ENCODE results near the gene PEAR1. TPM values are rescaled to one million over a fixed set of nuclear protein-coding genes. Genes with fewer than 3 reads are reported as not detected.
A peak's percentile ranks its signal among the peaks of the same experiment; 100 is the strongest.

The PEAR1 gene
- polyA plus RNA-seq, 1 of the 3 experiments (the other 2 are of a cell fraction) = 1.2 TPM

GRCh38 chr1:156858959-156859522 lies 34.5 kb upstream of the PEAR1 start, which contains the start of gene INSRR:
TSS of gene INSRR (minus strand) at chr1:156859117. CDS start at chr1:156858621, 496 bp downstream.
- peaks cover 39% of the 10 kb centered on the region for H3K27me3 ChIP-seq (ENCODE audit: insufficient read depth)
- no peak within 1 kb of the TSS for H2AFZ ChIP-seq (ENCODE audit: low read depth)
- CTCF ChIA-PET = interaction anchor here (0.9 to 22.1 kb wide), 34 partner anchors 9 to 232 kb away, joined by 3 to 566 read pairs (median 10); partner anchors contain the start of genes CRABP2, HDGF, ISG20L2 and LRRC71
- H3F3A ChIP-seq (replicated peaks; ENCODE audit: insufficient read depth) = peaks cover 4% of the 10 kb centered on the region
- H3K4me3 ChIP-seq (ENCODE audit: low read depth in 2 of 2, low read length in 1 of 2) = peak within 1 kb of the TSS; percentile 54 to 64
- H3K9me3 ChIP-seq = no peaks in the 10 kb centered on the region
- peaks cover 3 to 75% of the 10 kb centered on the region in 2 experiments; a peak in 2 of 4 replicates for H3K4me1 ChIP-seq (ENCODE audit: control insufficient read depth in 1 of 2, insufficient read depth in 2 of 2, low read depth in 1 of 2, low read length in 1 of 2)
- H3K4me2 ChIP-seq = peak within 1 kb of the TSS; percentile 91
- TF ChIP-seq, protein P1, sequence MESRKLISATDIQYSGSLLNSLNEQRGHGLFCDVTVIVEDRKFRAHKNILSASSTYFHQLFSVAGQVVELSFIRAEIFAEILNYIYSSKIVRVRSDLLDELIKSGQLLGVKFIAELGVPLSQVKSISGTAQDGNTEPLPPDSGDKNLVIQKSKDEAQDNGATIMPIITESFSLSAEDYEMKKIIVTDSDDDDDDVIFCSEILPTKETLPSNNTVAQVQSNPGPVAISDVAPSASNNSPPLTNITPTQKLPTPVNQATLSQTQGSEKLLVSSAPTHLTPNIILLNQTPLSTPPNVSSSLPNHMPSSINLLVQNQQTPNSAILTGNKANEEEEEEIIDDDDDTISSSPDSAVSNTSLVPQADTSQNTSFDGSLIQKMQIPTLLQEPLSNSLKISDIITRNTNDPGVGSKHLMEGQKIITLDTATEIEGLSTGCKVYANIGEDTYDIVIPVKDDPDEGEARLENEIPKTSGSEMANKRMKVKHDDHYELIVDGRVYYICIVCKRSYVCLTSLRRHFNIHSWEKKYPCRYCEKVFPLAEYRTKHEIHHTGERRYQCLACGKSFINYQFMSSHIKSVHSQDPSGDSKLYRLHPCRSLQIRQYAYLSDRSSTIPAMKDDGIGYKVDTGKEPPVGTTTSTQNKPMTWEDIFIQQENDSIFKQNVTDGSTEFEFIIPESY (IDR thresholded peaks at IDR 0.05; ENCODE audit: borderline replicate concordance, low read depth) = no peak
- TF ChIP-seq SIN3A (IDR thresholded peaks at IDR 0.05; ENCODE audit: borderline replicate concordance, low read depth, low read length) = no peak
- TF ChIP-seq MAX (IDR thresholded peaks at IDR 0.05; ENCODE audit: low read depth) = no peak
- no peak for TF ChIP-seq RCOR1 (IDR thresholded peaks at IDR 0.05; ENCODE audit: low read length)
- TF ChIP-seq PBX3 (IDR thresholded peaks at IDR 0.05) = no peak
- TF ChIP-seq MXI1 (IDR thresholded peaks at IDR 0.05; ENCODE audit: low read depth, low read length) = no peak
- no peak for TF ChIP-seq TAF1 (IDR thresholded peaks at IDR 0.05; ENCODE audit: borderline replicate concordance, low read depth, low read length)
- TF ChIP-seq ELF1 (IDR thresholded peaks at IDR 0.05) = no peak
- TF ChIP-seq RXRA (IDR thresholded peaks at IDR 0.05; ENCODE audit: borderline replicate concordance, low read depth) = no peak
- no peak for TF ChIP-seq EZH2phosphoT487 (IDR thresholded peaks at IDR 0.05; ENCODE audit: borderline replicate concordance, low read depth)
- TF ChIP-seq CHD2 (IDR thresholded peaks at IDR 0.05; ENCODE audit: low read length, partially characterized antibody) = no peak
- no peak for TF ChIP-seq RAD21 (IDR thresholded peaks at IDR 0.05; ENCODE audit: low read length)
- no peak for TF ChIP-seq IRF3 (IDR thresholded peaks at IDR 0.05; ENCODE audit: low read depth, low read length)
- TF ChIP-seq NFIC (IDR thresholded peaks at IDR 0.05; ENCODE audit: borderline replicate concordance) = no peak
- TF ChIP-seq SMC3 (IDR thresholded peaks at IDR 0.05; ENCODE audit: low read depth, low read length) = no peak
- no peak for TF ChIP-seq TEAD4 (IDR thresholded peaks at IDR 0.05; ENCODE audit: borderline replicate concordance, insufficient read depth)
- TF ChIP-seq TCF12 (IDR thresholded peaks at IDR 0.05) = no peak
- no peak for TF ChIP-seq GATA2 (CRISPR knock-in tag; IDR thresholded peaks at IDR 0.05)
- peak; percentile 73 for DNase-seq
- peak within 1 kb of the TSS in 1 of 2 experiments; percentile 97; a peak in 2 of 4 replicates for H3K27ac ChIP-seq (ENCODE audit: low read depth in 2 of 2, low read length in 1 of 2)
- H3K36me3 ChIP-seq (replicated peaks in 1 of 2; ENCODE audit: control insufficient read depth in 1 of 2, insufficient read depth in 2 of 2, low read length in 1 of 2) = no peaks in the 10 kb centered on the region
- H3K9me2 ChIP-seq = no peaks in the 10 kb centered on the region
- POLR2A ChIA-PET = interaction anchor here (1.0 to 6.4 kb wide), 11 partner anchors 18 to 133 kb away, joined by 3 to 97 read pairs (median 7); partner anchors contain the start of gene MRPL24
- H3K9ac ChIP-seq = no peak within 1 kb of the TSS
- WGBS (ENCODE audit: low lambda C conversion rate) = 43% methylated on average over 6 of the region's 39 CpGs
- H3K79me2 ChIP-seq (ENCODE audit: insufficient read depth) = no peaks in the 10 kb centered on the region
- no peaks in the 10 kb centered on the region for H4K20me1 ChIP-seq (ENCODE audit: insufficient read depth)
